LNCaP clone FGC (cell line): ENCODE measurements around the gene RNF111.

Experiments
- DNase-seq: peaks from one replicate; pipeline ENCODE4 v3.0.0-alpha.2; 2011; ENCODE audit warnings: low read depth
- H3K4me3 ChIP-seq: 2 replicates; pipeline ENCODE4 v1.5.1; 2011; ENCODE audit warnings: mild to moderate bottlenecking, low read depth, low read length, control low read depth
- CTCF ChIP-seq: IDR thresholded peaks from 2 replicates; pipeline ENCODE4 v1.5.1; 2012; ENCODE audit warnings: mild to moderate bottlenecking; ENCODE audit not compliant: control insufficient read depth, insufficient read depth; ENCODE audit errors: extremely low read depth

RNF111 gene

GRCh38 chr15:58987491-58988005 lies at the start of gene RNF111:
TSS of gene RNF111 (plus strand) at chr15:58987663. CDS start at chr15:59030823, 43,160 bp downstream.
- no peak for TF ChIP-seq CTCF
- peak; percentile 92 for DNase-seq
- H3K4me3 ChIP-seq = peak within 1 kb of the TSS; percentile 98

- no peak for DNase-seq
- no peak for TF ChIP-seq CTCF
- no peak overlapping the region for H3K4me3 ChIP-seq
Observed at GRCh38 chr15:58947179-58947578, 40.3 kb upstream of the RNF111 start.

GRCh38 chr15:58951388-58952007 lies 36.0 kb upstream of the RNF111 start:
- no peak overlapping the region for H3K4me3 ChIP-seq
- TF ChIP-seq CTCF = no peak
- peak; percentile 78 for DNase-seq

- no peak overlapping the region for H3K4me3 ChIP-seq
- no peak for TF ChIP-seq CTCF
- DNase-seq = no peak
Observed at GRCh38 chr15:58952751-58953150, 34.7 kb upstream of the RNF111 start.

GRCh38 chr15:58957101-58957973 lies 30.1 kb upstream of the RNF111 start:
- DNase-seq = peak; percentile 58
- no peak overlapping the region for H3K4me3 ChIP-seq
- TF ChIP-seq CTCF = peak; percentile 84

GRCh38 chr15:58958811-58959210 lies 28.7 kb upstream of the RNF111 start:
- DNase-seq = no peak
- H3K4me3 ChIP-seq = no peak overlapping the region
- TF ChIP-seq CTCF = no peak
